Hematopoietic multipotent progenitor cell (in vitro differentiated cells): ENCODE measurements around the gene LRRC74A. TPM values are rescaled to one million over a fixed set of nuclear protein-coding genes. Genes with fewer than 3 reads are reported as not detected.
"Not testable (repeated sequence)": the region's sequence is repeated elsewhere in the genome, so short reads cannot be mapped to it uniquely, and the experiment has no call there.

Experiments
- DNase-seq, 3 donors: peaks; one replicate each; pipeline ENCODE4 v3.0.0-alpha.2; 2011 to 2015; ENCODE audit warnings: low read depth in 2 of 3, low spot score in 2 of 3
- total RNA-seq: library from RNA; depleted of rRNA; stranded (reverse); fragments of >200 nt; gene quantifications from one replicate; pipeline ENCODE4 v1.2.3, GENCODE V29; 2012

Gene LRRC74A
- total RNA-seq, 1 donor = not detected

- DNase-seq = peak in 1 of 3 donors; percentile 17
Observed at GRCh38 chr14:76883447-76883846, 57.2 kb downstream of the LRRC74A start.

GRCh38 chr14:76884394-76884793 is 58.2 kb downstream of the LRRC74A start:
- no peak for DNase-seq

- no peak for DNase-seq
Observed at GRCh38 chr14:76884853-76885276, 58.7 kb downstream of the LRRC74A start.

GRCh38 chr14:76887191-76887590 is 61.0 kb downstream of the LRRC74A start:
- DNase-seq = no peak

- DNase-seq = peak in 1 of 3 donors; percentile 65
Observed at GRCh38 chr14:76891391-76891790, 65.2 kb downstream of the LRRC74A start.

GRCh38 chr14:76894308-76894707 is 68.1 kb downstream of the LRRC74A start:
- peak in 1 of 3 donors; percentile 9 for DNase-seq

GRCh38 chr14:76898006-76898405 is 71.8 kb downstream of the LRRC74A start:
- not testable (repeated sequence) for DNase-seq

- no peak for DNase-seq
Observed at GRCh38 chr14:76900682-76901081, 74.5 kb downstream of the LRRC74A start.

- no peak for DNase-seq
Observed at GRCh38 chr14:76901171-76902055, 75.2 kb downstream of the LRRC74A start.

- DNase-seq = no peak
Observed at GRCh38 chr14:76902591-76902990, 76.4 kb downstream of the LRRC74A start.

- no peak for DNase-seq
Observed at GRCh38 chr14:76904100-76904739, 78.0 kb downstream of the LRRC74A start.

- peak in 2 of 3 donors; percentile 80 to 85 for DNase-seq
Observed at GRCh38 chr14:76904740-76905569, 78.7 kb downstream of the LRRC74A start.

- peak in 2 of 3 donors; percentile 94 to 98 for DNase-seq
Observed at GRCh38 chr14:76908834-76909233, 82.6 kb downstream of the LRRC74A start.

- no peak for DNase-seq
Observed at GRCh38 chr14:76909266-76909665, 83.1 kb downstream of the LRRC74A start.

GRCh38 chr14:76910371-76910890 is 84.2 kb downstream of the LRRC74A start:
- DNase-seq = no peak

GRCh38 chr14:76911473-76911872 is 85.3 kb downstream of the LRRC74A start:
- no peak for DNase-seq

GRCh38 chr14:76914533-76915081 is 88.4 kb downstream of the LRRC74A start:
- not testable (repeated sequence) for DNase-seq

GRCh38 chr14:76916040-76916715 is 90.0 kb downstream of the LRRC74A start:
- DNase-seq = no peak

- DNase-seq = no peak
Observed at GRCh38 chr14:76917158-76917596, 91.0 kb downstream of the LRRC74A start.

- no peak for DNase-seq
Observed at GRCh38 chr14:76917745-76918255, 91.6 kb downstream of the LRRC74A start.
